NCI-H345 (cell line): ENCODE results near the gene SLC25A39.
"Not testable (repeated sequence)": the region's sequence is repeated elsewhere in the genome, so short reads cannot be mapped to it uniquely, and the experiment has no call there.

Experiments
- DNase-seq: peaks from one replicate; lab custom pipeline; 2025; lab: John Stamatoyannopoulos, UW

SLC25A39 gene

GRCh38 chr17:44324571-44325275 lies at the start of gene SLC25A39:
TSS of gene SLC25A39 (minus strand) at chr17:44324823. CDS start at chr17:44323562, 1,261 bp downstream.
- peak; percentile 95 for DNase-seq

DNA sequence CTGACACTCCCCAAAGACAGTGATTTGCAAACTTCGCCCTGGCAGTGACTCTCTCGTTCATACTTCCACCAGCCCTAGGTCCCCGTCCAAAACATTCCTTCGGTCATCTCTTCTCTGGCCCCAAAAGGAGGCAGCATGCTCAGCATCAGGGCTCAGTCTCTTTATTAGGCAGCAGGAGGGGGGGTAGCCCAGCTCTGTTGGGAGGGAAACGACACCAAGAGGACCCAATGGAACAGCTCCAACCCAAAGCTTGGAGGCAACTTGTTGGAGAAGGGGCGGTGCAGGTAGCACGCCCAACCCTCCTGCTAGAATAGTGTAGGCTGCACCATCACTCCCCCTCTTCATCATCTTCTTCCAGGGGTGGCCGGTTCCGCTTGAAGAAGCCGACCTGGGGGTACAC lies 47.4 kb upstream of the SLC25A39 start:
- no peak for DNase-seq

DNA sequence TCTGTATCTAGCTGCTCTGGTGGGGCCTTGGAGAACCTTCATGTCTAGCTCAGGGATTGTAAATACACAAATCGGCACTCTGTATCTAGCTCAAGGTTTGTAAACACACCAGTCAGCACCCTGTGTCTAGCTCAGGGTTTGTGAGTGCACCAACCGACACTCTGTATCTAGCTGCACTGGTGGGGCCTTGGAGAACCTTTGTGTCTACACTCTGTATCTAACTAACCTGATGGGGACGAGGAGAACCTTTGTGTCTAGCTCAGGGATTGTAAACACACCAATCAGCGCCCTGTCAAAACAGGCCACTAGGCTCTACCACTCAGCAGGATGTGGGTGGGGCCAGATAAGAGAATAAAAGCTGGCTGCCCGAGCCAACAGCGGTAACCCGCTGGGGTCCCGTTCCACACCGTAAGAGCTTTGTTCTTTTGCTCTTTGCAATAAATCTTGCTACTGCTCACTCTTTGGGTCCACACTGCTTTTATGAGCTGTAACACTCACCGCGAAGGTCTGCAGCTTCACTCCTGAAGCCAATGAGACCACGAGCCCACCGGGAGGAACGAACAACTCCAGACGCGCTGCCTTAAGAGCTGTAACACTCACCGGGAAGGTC lies 44.9 kb upstream of the SLC25A39 start:
- not testable (repeated sequence) for DNase-seq

DNA sequence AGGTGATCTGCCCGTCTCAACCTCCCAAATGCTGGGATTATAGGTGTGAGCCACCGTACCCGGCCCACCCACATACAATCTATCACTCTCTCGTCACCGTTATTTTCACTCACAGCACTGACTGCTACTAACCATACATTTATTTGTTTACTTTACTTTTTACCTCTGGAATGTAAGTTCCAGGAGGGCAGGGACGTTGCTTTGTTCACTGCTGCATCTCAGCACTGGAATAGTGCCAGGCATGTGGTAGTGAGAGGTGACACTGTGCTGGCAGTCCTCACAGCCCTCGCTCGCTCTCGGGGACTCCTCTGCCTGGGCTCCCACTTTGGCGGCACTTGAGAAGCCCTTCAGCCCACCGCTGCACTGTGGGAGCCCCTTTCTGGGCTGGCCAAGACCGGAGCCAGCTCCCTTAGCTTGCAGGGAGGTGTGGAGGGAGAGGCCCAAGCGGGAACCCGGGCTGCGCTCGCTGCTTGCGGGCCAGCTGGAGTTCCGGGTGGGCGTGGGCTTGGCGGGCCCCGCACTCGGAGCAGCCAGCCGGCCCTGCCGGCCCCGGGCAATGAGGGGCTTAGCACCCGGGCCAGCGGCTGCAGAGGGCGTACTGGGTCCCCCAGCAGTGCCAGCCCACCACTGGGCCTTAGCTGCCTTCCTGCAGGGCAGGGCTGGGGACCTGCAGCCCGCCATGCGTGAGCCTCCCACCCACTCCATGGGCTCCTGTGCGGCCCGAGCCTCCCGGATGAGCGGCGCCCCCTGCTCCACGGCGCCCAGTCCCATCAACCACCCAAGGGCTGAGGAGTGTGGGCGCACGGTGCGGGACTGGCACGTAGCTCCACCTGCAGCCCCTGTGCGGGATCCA lies 44.0 kb upstream of the SLC25A39 start:
- not testable (repeated sequence) for DNase-seq

GRCh38 chr17:44367231-44367979 lies 42.8 kb upstream of the SLC25A39 start:
- no peak for DNase-seq

DNA sequence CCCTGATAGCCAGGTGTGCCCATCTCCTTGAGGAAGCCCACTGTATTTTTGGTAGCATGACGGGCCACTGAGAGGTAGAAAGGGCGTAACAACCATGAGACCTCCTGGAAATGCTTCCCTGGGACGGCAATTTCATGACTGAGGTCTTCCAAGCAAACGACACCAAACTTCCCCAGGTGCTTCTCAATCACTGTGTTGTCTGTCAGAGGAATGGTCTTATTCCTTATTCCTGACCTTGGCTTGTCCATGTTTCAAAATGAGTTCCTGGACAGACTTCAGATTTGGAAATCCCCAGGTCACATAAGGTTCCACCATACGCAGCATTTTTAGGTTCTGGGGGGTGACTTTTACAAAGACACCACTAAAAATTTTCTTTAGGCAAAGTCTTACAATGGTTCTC lies 40.4 kb upstream of the SLC25A39 start:
- DNase-seq, result not testable (repeated sequence)

- peak; percentile 78 for DNase-seq
Observed at GRCh38 chr17:44363613-44364159, 39.1 kb upstream of the SLC25A39 start, which contains the start of gene FAM171A2. TSS of gene FAM171A2 (minus strand) at chr17:44363853. CDS start at chr17:44363714, 139 bp downstream.

- peak; percentile 49 for DNase-seq
Observed at GRCh38 chr17:44362949-44363612, 38.5 kb upstream of the SLC25A39 start.

- no peak for DNase-seq
Observed at GRCh38 chr17:44362459-44362948, 37.9 kb upstream of the SLC25A39 start.

DNA sequence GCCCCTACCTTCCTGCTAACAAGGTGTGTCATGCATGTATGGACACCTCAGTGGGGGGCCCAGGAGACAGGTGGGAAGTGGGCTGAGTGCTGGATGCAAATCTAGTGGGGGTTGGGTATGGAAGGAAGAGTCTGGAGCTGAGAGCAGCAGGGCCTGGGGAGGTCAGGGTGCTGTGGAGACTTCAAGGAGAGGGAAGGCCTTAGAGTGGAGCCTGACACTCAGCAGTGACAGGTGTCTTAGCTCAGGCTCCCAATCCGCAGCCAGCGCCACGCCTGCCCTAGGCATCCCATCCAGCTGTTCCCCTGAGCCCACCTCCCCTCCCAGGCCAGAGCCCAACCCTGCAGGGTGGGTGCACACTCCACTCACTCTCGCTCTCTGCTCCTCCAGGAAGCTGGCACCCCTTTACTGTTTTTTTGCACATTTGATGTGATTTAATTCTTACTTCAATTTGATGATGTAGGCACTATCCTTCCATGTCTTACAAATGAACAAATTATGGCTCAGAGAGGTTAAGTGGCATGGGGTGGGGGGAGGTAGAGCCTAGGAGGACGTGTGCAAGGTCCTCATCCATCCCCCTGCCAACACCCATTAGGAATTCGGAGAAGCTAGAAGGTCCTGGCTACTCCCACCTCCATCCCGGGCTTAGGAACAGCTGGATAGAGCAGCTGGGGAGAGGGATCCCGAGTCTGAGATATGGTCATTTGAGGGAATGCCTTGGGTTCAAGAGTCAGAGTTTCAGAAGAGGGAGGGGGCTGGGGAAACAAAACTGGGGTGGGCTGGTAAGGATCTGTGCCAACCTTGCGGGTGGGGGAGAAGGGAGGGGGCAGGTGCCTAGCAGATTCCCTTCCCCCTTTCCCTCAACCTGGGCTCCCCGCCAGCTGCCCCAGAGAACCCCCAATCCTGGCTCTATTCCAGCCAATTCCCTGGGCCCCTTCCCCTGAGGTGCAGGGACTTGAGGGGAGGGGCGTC lies 37.0 kb upstream of the SLC25A39 start:
- DNase-seq, result peak; percentile 25

DNA sequence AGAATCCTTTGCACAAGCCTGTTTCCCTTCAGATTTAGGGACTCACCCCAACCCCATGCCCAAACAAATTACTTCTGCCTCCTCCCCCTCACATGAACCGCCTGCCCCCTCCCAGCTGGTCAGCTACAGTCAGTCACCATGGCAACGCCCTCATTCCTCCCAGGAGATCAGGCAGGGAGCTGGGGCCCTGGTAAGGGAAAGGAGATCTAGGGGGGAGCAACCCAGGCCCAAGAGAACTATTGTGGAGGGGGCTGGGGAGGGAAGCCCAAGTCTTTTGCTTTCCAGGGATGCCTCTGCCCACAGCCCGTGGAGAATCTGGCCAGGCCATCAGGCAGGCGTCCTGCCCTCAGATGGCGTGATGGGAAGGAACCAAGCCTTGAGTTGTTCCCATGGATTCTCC lies 36.2 kb upstream of the SLC25A39 start:
- no peak for DNase-seq

DNA sequence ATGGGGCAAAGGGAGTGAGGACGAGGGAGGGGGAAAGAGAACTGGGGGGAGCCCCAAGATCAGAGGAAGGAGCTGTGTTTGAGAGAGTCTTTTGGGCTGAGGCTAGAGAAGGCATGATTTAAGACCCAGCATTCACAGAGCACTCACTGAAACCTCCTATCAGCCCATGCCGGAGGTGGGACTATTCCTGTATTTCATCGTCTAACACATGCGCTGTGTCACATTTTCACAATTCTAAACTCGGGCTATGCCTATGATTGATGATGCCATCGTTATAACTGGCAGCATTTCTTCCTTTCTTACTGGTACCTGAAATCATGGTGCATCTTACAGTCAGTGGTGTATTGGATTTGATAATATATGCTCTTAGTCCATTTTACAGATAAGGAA lies 35.5 kb upstream of the SLC25A39 start:
- no peak for DNase-seq

DNA sequence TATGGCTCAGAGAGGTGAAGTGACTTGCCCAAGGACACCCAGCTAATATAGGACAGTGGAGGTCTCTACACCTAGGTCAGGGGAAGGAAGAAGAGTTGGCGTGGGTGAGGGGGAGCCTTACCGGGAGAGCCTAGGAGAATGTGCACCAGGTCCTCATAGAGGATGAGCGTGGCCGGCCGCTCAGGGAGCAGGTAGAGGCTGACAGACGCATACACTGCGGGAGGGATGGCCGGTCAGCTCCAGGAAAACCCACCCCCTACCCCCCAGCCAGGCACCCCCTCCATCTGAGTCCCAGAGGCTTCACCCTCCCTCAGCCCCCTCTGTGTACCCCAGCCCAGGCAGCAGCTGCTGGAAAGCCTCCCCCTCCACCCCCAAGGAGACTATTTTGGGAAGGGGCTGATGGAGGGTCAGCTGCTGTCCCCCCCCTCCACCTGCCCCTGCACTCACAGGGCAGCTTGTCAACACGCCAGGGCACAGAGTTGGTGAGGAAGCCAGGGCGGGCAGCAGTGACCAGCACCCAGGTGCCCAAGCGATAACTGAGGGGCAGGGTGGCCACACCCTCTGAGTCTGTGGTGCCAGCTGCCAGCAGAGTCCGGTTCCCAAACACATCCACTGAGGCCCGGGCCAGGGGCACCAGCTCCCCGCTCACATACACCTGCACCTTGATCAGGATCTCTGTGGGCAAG lies 35.0 kb upstream of the SLC25A39 start:
- DNase-seq, result no peak

- DNase-seq, result no peak
Observed at GRCh38 chr17:44359006-44359405, 34.4 kb upstream of the SLC25A39 start.

DNA sequence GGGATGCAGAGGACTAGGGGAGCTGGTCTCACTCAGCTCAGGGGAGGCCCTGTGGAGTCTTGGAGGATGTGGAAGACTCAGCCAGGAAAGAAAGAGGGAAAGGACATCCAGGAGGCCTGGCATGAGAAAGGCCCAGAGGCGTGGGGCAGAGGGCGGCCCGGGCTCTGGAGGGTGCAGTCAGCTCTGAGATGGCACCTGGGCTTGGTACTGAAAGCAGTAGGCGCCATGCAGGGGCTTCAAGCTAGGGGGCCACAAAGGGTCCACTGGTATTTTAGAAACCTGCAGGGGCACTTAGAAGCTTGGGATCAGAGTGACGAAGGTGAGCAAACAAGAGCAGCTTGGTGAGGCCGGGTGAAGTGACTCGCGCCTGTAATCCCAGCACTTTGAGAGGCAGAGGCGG lies 33.4 kb upstream of the SLC25A39 start:
- no peak for DNase-seq

DNA sequence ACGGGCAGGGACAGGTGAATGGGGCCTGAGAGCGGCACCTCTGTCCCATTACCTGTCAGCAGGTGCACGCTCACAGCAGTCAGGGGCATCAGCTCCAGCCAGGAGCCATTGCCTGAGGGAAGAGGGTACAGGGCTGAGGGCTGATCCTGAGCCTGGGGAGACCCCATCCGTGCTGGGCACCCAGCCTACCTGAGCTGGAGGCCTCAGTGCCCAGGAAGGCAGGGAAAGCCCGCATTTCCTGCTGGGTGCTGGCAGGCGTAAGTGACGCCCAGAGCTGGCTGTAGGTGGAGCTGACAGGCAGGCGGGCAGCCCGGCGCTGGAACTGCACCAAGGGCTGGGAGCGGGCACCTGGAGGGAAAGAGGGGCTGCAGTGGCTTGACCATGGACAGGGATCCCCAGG lies 31.6 kb upstream of the SLC25A39 start:
- DNase-seq, result no peak

DNA sequence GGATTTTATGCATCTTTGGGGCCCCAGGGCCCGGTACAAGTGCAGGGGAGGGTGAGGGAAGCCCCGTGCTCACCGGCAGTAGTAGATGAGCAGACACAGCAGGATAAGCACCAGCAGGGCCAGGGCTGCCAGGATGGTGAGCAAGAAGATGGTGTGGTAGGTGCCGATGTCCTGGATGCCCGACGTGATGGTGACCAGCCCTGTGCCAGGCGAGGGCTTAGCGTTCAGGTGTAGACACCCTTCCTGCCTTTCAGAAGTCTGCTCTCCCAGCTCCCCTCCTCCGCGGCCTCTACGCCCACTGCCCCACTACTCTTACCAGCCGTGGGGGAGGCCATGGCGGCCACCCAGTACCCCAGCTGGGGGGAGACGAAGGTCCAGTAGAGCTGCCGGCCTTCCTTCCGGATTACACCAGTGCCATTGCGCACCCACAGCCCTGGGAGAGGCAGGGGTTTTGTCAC lies 31.0 kb upstream of the SLC25A39 start:
- DNase-seq, result no peak

DNA sequence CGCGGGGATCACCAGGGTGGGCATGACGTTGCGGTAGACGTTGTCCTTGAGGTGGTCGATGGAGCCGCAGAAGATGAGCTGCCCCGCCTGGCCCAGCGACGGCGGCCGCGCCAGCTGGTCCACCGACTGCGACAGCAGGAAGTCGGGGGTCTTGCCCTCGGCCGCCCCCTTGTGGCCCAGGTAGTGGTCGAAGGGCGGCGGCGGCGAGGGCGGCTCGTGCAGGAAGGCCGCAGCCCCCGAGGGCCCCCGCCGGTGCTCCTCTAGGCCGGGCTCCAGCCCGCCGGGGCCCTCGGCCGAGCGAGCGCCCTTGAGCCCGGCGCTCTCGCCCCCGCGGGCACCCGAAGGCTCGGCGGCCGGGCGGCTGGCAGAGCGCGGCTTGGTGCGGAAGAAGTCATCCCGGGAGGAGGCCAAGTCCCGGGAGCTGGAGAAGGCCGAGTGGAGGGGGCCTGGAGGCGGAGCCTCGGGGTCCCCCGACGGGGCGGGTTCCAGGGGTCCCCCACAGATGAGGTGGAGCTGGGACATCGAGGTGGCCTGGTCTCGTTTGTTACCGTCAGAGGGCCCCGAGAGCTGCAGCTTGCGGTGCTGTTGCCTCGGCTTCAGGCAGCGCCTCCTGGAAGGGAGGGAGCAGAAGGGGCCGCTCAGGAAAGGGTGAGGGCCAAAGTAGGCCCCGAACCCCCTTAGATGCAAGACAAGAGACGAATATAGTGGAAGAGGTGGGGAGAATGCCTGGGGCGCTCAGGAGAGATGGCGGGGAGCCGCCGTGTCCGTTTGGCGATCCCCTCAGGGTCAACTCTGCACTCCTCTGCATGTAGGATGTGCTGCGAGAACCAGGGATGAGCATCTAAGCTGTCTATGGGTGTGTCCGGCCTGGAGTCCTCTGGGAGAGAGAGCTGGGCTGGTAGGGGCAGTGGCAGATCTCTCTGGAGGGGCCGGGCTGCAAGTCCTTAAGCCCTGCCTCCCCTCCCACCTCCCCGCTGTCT lies 30.2 kb upstream of the SLC25A39 start:
- no peak for DNase-seq
